GM19455 (cell line): ENCODE results near the gene KCNH2.

Source experiments
- ATAC-seq: cut with Tn5 transposase; IDR thresholded peaks from one replicate; pipeline ENCODE4 v1.9.1; 2021; ENCODE audit not compliant: unreplicated experiment

KCNH2 gene

DNA sequence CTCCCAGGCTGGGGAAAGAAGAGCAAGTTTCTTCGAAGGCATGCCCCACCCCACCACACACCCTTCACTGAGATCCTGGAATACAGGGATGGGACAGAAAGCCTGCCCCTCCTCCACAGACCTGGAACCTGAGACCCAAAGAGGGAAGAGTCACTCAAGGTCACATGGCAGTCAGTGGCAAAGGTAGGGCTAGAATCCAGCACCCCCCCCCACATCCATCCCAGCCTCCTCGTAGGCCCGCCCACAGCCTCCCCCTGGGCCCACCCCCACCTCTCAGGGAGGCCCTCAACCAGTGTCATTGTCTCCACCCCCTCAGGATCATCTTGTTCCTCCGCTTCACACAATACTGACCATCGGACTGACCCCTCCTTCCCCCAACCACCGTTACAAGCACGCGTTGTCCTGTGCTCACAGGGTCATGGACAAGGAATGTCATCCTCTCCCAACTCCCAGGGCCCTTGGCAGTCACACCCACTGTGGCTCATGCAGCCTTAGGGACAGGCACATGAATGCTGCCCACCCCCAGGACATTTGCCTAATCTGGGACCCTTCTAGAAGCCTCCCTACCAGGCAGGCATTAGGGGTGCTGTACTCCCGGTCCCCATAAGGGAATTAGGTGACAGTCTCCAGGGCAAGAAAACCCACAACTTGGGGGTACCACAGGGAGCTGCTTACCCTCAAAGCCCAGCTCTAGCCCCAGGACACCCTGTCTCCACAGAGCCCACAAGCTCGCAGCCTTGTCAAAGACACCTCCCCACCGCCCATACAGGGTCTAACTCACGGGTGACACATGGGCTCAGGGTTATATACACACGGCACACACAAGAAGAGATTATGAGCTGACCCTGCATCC is 1.4 kb downstream of the KCNH2 start:
- no peak for ATAC-seq

DNA sequence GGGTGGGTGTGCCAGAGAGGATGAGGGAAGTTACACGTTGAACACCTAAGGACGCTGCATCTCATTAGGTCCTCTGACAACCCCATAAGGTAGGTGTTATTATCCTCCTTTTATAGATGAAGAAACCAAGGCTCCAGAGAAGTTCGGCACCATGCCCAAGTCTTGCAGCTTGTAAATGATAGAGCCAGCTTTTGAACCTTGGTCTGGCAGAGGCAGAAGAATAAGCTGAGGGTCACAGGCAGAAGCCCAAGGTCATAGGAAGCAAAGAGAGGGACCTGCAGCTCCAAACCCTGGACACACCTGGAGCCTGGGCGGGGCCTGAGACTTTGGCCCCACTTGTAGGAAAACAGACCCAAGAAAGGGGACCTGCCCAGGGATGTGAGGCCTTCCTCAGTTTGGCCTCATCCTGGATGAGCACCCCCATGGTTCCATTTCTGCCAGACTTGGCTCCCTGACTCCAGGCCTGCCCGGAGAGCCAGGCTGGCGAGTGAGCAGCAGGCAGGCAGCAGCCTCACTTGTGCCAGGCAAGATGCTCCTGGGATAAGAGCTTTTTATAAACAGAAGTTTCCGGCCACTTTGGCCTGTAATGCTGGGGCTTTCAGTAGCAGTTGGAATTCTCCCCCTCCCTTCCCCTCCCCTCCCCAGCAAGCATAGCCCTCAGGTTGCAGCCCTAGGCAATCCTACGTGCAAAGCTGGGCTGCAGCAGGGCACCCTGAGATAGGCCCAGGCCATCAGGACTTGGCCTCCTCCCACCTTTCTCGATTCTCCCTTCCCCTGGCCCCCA is 2.4 kb downstream of the KCNH2 start:
- ATAC-seq = no peak

DNA sequence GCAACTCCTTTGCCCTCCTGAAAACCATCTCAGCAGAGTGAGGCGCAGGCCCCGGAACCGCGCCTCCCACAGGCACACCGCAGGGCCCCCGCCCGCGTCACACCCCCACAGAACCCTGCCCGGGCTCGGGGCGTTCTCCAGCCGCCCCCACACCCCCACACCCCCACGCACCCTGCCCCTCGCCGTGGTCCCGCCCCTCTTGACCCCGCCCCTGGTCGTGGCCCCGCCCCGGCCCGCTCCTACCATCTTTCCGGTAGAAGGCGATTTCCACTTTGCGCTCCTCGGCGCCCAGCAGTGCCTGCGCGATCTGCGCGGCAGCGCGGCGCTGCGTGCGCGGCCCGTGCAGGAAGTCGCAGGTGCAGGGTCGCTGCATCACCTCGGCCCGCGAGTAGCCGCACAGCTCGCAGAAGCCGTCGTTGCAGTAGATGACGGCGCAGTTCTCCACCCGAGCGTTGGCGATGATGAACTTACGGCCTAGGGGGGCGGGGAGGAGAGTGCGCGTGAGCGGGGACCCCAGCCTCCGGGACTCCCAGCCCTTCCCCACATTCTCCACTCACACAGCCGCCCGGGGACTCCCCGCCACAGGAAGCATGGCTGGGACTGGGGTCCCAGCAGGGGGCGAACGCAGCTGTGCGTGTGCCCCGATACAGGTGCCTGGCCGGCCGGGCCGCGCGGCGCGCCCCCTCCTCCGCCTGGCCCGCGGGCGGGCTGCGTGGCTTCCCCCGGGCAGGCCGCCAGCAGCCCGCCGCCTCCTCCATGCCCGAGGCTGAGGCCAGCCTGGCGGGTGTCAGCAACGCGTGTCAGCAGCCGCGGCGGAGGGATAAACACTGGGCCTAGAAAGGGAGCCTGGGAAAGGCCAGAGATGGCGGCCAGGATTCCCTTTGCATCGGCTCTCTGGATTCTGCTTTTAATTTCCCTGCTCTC is 3.4 kb downstream of the KCNH2 start:
- peak; percentile 59 for ATAC-seq

DNA sequence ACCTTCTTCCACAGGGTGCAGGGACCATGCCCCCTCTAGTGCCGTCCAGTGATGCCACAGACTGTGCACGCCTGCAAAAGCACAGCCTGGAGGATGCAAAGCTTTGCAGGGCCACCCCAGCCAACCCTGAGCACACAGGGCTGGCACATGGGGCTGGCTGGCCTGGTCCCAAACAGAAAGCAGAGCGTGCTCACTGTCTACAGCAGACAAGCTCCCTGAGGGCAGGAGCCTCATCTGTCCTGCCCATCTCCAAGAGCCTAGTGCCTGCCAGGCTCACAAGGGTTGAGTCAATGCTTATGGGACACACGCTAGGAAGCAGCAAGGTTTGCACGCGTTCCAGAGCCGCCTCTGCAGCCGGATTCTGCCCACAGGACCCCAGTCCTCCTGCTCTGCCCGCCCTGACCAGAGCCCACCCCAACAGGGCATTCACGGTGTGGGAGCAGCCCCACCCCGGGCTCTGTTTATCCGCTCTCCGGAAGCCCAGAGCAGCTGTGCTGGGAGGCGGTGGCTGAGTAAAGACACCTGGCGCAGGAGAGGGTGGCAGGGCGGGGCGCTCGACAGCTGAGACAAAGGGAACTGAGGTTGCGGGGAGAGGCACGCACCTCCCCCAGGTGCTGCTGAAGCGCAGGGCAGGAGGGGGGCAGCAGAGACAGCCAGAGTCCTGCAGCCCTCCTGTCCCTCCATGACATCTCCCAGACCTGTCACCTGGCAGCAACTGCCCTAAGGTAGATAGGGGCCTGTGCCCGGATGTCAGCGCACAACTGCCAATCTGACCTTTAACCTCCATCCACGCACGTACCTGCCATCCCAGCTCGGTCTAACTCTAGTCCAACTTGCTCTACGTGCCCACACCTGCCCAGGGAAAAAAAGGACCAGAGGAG is 4.3 kb downstream of the KCNH2 start:
- ATAC-seq = no peak

DNA sequence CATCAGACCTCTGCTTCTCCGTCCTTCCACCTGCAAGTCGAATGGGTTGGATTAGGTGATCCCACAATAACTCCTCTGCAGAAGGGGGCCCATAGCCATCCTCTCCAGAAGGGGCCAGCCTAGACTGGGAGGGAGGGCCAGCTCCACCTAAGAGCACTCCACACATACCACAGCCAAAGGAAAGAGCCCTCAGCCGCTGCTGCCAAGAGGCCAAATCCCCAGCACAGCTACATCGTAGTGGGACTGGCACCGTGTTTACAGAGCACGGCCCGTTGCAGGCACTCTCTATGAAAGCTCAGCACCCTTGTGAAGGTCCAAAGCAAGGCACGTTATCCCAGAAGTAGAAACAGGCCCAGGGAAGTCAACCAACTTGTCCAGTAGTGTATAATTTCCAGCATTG is 5.4 kb downstream of the KCNH2 start:
- ATAC-seq = no peak

DNA sequence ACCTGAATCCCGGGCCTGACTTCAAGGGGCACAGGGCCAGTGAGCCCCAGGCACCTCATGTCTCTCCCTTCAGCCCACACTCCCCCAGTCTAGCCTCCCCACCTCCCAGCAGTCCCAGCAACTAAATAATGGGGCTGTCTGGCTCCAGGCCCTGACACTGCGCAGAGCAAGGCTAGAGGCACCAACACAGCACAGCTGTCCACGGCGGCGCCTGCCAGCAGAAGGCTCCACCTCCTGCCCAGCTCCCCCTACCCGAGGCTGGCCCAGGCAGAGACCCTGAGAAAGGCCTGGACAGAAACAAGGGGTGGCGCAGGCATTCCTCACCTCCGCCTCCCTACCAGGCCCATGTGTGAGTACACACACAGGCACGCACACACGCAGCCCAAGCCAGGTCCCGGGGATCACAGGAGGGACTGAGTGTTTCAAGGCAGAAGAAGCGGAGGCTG is 6.1 kb downstream of the KCNH2 start:
- ATAC-seq = no peak

DNA sequence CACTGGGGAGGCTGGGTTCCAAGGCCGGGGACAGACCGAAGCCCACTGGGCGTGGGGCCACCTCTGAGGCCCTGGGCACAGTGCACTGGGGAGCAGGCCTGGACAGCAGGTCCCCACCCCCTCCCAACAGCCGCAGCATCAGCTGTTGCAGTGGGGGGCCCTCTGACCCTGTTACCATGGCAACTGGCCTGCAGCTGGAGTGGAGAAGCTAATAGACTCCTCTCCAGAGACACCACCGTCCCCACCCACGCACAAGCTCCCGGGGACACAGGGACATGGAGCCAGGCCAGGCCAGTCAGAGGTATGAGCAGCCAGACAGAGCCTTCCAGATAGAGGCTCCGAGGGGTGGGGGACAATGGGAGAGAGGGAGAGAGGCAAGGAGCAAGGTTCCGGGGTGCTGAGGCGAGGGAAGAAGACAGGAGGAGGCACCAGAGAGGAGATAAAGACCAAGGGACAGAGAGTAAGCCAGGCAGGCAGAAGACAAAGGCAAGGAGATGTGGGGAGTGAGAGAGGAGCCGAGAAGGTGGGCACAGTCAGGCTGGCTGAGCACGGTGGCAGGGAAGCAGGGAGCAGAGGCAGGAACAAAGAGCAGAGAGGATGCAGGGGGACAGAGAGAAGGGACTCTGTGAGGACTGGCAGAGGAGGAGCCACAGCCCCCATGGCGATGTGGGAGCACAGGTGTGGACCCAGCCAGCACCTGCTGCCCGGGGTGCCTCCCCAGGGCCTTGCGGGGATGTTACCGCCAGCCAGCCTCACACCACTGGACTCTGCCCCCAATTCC is 6.7 kb downstream of the KCNH2 start:
- no peak for ATAC-seq

DNA sequence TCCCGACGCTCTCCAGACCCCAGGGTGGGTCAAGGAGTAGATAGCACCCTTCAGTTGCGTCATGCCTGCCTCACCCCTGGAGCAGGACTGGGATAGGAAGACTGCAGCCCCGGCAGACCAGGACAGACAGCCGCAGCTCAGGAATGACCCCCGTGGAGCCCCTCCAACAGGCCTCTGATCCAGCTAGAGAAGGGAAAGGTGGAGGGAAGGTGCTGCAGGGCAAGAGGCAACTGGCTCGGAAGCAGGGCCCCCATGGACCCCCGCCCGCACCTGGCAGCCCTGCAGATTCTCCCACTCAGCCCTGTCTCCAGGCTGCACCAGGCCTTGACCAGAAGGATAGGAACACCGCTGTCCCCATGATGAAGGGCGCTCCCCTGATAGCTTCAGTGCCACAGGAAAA is 7.7 kb downstream of the KCNH2 start:
- no peak for ATAC-seq

DNA sequence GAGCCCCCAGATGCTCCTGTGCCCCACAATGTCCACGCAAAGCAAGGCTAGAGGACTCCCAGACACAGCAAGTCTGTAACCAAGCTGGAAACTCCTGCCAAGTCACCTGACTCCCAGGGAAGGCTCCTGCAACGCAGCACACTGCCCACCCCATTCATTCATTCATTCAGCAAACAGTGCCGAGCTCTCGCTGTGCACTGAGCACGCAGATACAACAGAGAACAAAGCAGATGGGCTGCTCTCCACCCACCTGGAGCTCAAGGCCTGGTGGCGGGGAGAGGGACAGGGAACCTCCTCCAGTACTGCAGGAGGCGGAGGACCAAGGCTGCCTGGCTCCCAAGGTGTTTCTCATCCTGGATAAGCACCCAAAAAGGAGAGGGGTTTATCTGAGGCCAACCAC is 8.6 kb downstream of the KCNH2 start:
- ATAC-seq = no peak

DNA sequence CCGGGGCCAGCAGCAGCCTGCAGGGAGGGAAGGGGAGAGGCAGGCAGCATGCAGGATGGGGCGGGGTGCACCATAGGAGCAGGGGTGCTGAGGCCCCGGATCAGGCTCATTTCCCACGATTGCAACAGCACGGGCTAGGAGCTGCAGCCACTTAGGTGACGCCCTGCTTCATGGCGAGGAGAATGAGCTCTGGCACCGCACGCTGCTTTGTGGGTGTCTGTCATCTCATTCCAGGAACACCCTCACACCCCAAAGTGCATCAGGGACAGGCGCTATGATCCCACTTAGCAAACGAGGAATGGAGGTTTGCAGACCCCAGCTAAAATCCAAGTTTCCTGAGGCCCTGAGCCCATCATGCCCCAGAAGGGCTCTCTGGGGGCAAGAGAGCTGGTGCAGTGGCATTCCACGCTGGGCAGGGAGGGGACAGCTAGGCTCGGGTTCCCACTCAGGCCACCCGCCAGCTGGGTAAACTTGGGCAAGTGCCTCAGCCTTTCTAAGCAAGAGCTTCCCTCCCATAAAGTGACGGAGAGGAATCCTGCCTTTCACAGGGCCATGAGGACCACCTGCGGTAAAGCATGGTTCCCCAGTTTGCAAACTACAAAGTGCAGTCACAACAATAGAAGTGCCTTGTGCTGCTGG is 9.3 kb downstream of the KCNH2 start:
- ATAC-seq = no peak

DNA sequence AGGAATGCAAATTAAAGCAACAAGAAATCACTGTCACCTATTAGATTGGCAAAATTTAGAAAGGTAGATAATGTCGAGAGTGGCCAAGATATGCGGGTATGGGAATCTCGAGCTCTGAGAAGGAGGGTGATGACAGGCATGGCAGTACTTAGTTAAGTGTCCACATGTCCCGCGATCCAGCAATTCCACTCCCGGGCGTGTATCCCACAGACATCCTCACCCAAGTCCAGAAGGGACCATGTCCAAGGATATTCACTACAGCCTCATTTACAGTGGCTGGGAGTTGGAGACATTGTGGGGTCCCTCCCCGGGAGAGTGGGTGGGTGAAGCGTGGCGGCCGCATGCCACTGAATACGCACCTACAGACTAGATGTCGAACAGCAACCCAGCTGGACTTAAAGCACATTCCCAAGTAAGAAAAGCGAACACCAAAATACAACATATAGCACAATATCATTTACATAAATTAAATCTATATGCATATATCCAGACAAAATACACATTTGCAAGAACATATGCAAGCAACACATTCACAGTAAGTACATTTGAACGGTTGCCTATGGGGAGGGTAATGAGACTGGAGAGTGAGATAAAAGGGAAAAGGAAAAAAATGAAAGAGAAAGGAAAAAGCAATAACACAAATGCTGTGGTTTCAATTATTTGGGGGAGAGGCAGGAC is 9.9 kb downstream of the KCNH2 start:
- no peak for ATAC-seq

DNA sequence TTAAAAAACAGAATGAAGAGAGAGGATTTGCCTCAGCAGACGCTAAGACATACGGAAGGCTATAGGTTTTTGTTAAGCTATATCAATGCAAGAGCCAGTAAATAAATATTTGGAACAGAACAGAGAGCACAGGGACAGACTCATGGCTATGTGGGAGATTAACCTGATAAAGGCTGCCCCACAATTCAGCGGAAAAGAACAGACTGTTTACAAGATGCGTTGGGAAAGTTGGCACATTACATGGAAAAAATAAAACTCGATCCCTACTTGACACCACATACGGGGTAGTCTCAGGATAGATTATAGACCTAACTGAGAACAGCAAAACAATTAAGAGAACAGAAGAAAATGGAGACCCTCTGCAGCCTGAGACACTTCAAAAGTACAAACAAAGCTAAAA is 10.8 kb downstream of the KCNH2 start:
- no peak for ATAC-seq

DNA sequence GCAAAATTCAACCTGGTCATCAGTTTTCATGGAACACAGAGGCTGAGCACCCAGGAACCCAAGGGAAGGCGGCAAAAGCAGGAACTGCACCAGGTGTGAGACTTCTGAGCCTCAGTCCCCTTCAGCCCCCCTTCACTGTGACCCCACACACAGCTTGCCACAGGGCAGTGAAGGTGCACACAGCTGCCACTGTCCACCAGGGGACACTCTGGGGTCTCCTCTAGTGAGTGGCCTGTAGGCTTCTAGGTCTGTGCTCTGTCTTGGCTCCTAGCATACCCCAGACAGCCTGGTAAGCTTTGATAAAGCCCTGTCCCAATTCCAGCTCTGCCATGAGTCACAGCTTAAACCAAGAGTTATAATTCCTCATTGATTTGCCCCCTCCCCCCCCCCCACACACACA is 12.1 kb downstream of the KCNH2 start:
- no peak for ATAC-seq

DNA sequence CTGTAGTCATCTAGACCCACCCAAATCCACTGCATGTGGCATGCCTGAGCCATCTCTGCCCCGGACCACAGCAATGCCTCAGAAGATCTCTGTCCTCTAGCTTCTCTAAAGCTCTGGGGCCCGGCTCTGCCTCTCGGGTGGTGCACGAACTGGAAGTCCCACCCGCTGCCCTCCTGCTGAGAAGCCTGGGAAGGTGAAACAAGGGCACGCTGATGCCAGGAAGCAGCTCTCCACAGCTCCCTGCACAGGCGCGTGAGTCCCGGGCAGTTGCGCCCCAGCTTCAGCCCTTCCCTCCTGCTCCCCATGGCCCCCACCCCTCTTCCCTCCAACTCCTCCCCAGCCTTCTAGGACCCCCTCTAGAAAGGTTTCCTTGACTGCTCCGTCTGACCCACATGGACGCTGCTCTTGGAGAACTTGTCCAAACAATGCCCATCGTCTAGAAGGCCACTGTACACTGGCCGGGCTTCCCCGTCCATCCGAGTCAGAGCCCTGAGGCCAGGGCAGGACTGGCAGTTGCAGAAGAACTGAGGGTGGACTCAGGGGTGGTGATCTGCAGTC is 12.8 kb downstream of the KCNH2 start:
- no peak for ATAC-seq

DNA sequence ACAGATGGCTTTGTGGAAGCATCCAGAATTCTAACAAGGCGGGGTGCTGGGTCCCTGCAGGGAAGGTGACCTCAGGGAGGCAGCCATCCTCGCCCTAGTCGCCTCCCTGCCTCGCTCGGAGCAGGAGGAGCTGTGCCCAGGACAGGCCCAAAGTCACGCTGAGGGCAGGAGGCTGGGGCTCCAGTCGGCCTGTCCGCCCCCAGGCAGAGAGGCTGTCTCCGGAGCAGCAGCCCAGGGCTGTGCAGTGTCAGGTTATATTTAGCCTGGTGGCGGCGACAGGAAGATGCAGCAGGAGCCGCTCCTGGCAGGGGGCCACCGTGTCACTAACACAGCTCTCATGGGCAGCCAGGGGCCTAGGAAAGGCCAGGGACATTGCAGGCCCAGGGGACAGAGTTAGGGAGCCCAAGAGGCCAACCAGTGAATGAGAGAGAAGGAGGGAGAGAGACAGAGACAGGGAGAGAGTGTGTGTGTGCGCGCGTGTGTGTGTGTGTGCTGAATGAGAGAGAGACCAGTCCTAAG is 13.5 kb downstream of the KCNH2 start:
- ATAC-seq = no peak

DNA sequence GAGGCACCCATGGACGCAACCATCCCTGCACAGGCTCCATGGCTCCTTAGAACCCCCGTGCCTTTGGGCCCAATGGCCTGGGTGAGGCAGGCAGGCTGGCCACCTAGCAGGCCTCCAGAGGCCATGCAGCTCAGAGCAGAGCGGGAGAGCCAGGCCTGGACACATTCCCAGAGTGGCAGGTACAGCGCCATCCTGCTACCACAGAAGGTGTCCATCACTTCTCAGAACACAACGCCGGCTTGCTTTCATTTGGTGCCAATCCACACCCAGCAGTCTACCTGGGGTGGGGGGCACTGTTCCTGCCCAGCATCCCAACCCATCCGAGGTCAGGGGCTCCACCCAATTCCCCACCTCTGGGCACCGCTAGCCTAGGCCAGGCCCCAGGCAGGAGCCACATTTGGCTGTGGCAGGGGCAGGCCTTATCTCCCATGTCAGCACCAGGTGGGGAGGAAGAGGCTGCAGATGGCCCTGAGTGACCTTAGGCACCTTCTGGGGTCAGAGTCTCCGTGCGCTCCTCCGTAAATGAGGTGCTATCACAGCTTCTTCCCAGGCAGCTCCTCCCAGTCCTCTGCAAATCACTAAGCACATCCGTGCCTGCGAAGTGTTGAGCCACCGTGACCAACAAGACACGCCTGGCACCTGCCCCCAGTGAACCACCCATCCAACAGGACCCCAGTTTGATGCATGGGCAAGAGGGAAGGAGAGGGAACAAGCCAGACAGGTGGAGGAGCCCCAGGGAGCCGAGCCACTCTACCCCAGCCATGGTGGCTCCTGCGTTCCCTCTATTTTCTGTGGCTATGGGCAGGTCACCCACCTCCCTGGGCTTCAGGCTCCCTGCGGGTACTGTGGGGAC is 14.2 kb downstream of the KCNH2 start:
- ATAC-seq = no peak
